HG03342 (cell line): ENCODE measurements around the gene STAT1.

Experiments
- ATAC-seq: cut with Tn5 transposase; IDR thresholded peaks from one replicate; pipeline ENCODE4 v1.9.1; 2021; ENCODE audit warnings: mild to moderate bottlenecking, moderate library complexity; ENCODE audit not compliant: unreplicated experiment

STAT1 gene

GRCh38 chr2:191032588-191033429, 18.8 kb upstream of the STAT1 start:
- ATAC-seq: no peak

GRCh38 chr2:191031256-191031655, 17.3 kb upstream of the STAT1 start:
- ATAC-seq: no peak

GRCh38 chr2:191030521-191031154, 16.7 kb upstream of the STAT1 start:
- ATAC-seq: peak; percentile 96

- ATAC-seq: no peak
Observed at GRCh38 chr2:191029280-191029950, 15.4 kb upstream of the STAT1 start.

- ATAC-seq: no peak
Observed at GRCh38 chr2:191026377-191026776, 12.4 kb upstream of the STAT1 start.

- no peak for ATAC-seq
Observed at GRCh38 chr2:191025135-191025534, 11.2 kb upstream of the STAT1 start.

- ATAC-seq: no peak
Observed at GRCh38 chr2:191023235-191023679, 9.3 kb upstream of the STAT1 start.

GRCh38 chr2:191020742-191021381, 6.9 kb upstream of the STAT1 start:
- peak; percentile 16 for ATAC-seq

- ATAC-seq: peak; percentile 63
Observed at GRCh38 chr2:191020221-191020741, 6.3 kb upstream of the STAT1 start.

GRCh38 chr2:191019376-191019775, 5.4 kb upstream of the STAT1 start:
- no peak for ATAC-seq

GRCh38 chr2:191018643-191019119, 4.7 kb upstream of the STAT1 start:
- ATAC-seq: no peak

- no peak for ATAC-seq
Observed at GRCh38 chr2:191018048-191018447, 4.1 kb upstream of the STAT1 start.

GRCh38 chr2:191015831-191016230, 1.9 kb upstream of the STAT1 start:
- ATAC-seq: no peak

GRCh38 chr2:191015239-191015638, 1.3 kb upstream of the STAT1 start:
- no peak for ATAC-seq

GRCh38 chr2:191014653-191015020, 666 bp upstream of the STAT1 start:
- ATAC-seq: no peak

- ATAC-seq: no peak
Observed at GRCh38 chr2:191013682-191013931, 364 bp downstream of the STAT1 start.

- no peak for ATAC-seq
Observed at GRCh38 chr2:191012845-191013681, 908 bp downstream of the STAT1 start.

GRCh38 chr2:191012346-191012745, 1.6 kb downstream of the STAT1 start:
- ATAC-seq: no peak

- no peak for ATAC-seq
Observed at GRCh38 chr2:191010887-191011885, 2.8 kb downstream of the STAT1 start.
